GM10248 (cell line): Measurements from ENCODE around the gene RNGTT.

ENCODE experiments used
- CTCF ChIA-PET: fragments of 300-600 bp; sonication (Branson Sonifier 250); formaldehyde crosslinking; extraction: SDS; loops from one replicate; lab custom pipeline; 2021; ENCODE audit warnings: antibody characterized with exemption; lab: Yijun Ruan, JAX
- POLR2A ChIA-PET: fragments of 350-650 bp; sonication (Branson Sonifier 250); formaldehyde crosslinking; extraction: SDS; loops from one replicate; lab custom pipeline; 2020; ENCODE audit warnings: antibody characterized with exemption; lab: Yijun Ruan, JAX
- DNase-seq: peaks from one replicate; pipeline ENCODE4 v3.0.0; 2012; ENCODE audit errors: extremely low spot score
- CTCF ChIP-seq: IDR thresholded peaks from 2 replicates; pipeline ENCODE4 v1.5.1; 2012; ENCODE audit warnings: mild to moderate bottlenecking, low read depth; ENCODE audit errors: extremely low read depth, missing control alignments, control extremely low read depth

RNGTT gene

GRCh38 chr6:89008001-89008814, 44.8 kb upstream of the RNGTT start:
- ChIA-PET CTCF (interaction anchor here (1.1 to 1.2 kb wide), 2 partner anchors 17 to 25 kb away, joined by 3 read pairs; no protein-coding TSS in a partner anchor), POLR2A (no interaction called here)
- TF ChIP-seq CTCF = no peak
- DNase-seq = no peak

GRCh38 chr6:89007209-89008000, 44.0 kb upstream of the RNGTT start:
- no peak for TF ChIP-seq CTCF
- no peak for DNase-seq
- ChIA-PET POLR2A (no interaction called here), CTCF (interaction anchor here (1.2 kb wide), 1 partner anchor 24 kb away, joined by 3 read pairs; no protein-coding TSS in a partner anchor)

- POLR2A ChIA-PET = no interaction called here
- no peak for TF ChIP-seq CTCF
- DNase-seq = no peak
- CTCF ChIA-PET = interaction anchor here (2.0 to 2.3 kb wide), 2 partner anchors 9 to 20 kb away, joined by 6 to 15 read pairs; no protein-coding TSS in a partner anchor
These were observed 39.1 kb upstream of the RNGTT start for GRCh38 chr6:89002523-89002922.

GRCh38 chr6:88997327-88997726, 33.9 kb upstream of the RNGTT start:
- POLR2A ChIA-PET = no interaction called here
- no peak for DNase-seq
- CTCF ChIA-PET = interaction anchor here (1.4 kb wide), 1 partner anchor 375 kb away, joined by 3 read pairs; no protein-coding TSS in a partner anchor
- TF ChIP-seq CTCF = no peak

- TF ChIP-seq CTCF = no peak
- POLR2A ChIA-PET = no interaction called here
- no peak for DNase-seq
- CTCF ChIA-PET = interaction anchor here (1.0 to 1.5 kb wide), 2 partner anchors 9 to 10 kb away, joined by 3 to 9 read pairs; no protein-coding TSS in a partner anchor
These were observed 29.5 kb upstream of the RNGTT start for GRCh38 chr6:88992741-88993552.

GRCh38 chr6:88989215-88989614, 25.8 kb upstream of the RNGTT start:
- POLR2A ChIA-PET = no interaction called here

More at GRCh38 chr6:88989215-88989614, 25.8 kb upstream of the RNGTT start:
- TF ChIP-seq CTCF = no peak
- CTCF ChIA-PET = no interaction called here
- no peak for DNase-seq
